WERI-Rb-1 (cell line): Measurements from ENCODE around the gene MRPS5.
"Not testable (repeated sequence)": the region's sequence is repeated elsewhere in the genome, so short reads cannot be mapped to it uniquely, and the experiment has no call there.

ENCODE experiments used
- DNase-seq: peaks from one replicate; pipeline ENCODE4 v3.0.0-alpha.2; 2020
- H3K27ac ChIP-seq: fragments of 250-450 bp; sonication (Bioruptor Pico); 2 replicates; pipeline ENCODE4 v1.5.1; 2020; ENCODE audit warnings: mild to moderate bottlenecking, moderate library complexity
- H3K27me3 ChIP-seq: fragments of 250-450 bp; sonication (Bioruptor Pico); 2 replicates; pipeline ENCODE4 v1.5.1; 2021; ENCODE audit warnings: mild to moderate bottlenecking, low read depth, moderate library complexity; ENCODE audit not compliant: insufficient read depth, severe bottlenecking
- H3K36me3 ChIP-seq: fragments of 250-450 bp; sonication (Bioruptor Pico); 2 replicates; pipeline ENCODE4 v1.5.1; 2020; ENCODE audit warnings: mild to moderate bottlenecking, moderate library complexity
- H3K4me3 ChIP-seq: 2 replicates; pipeline ENCODE4 v1.5.1; 2011; ENCODE audit warnings: low read depth, mild to moderate bottlenecking, control low read depth, low read length
- H3K9me3 ChIP-seq: fragments of 250-450 bp; sonication (Bioruptor Pico); 2 replicates; pipeline ENCODE4 v1.5.1; 2021; ENCODE audit warnings: mild to moderate bottlenecking, moderate library complexity; ENCODE audit not compliant: severe bottlenecking
- CTCF ChIP-seq: IDR thresholded peaks from 2 replicates; pipeline ENCODE4 v1.5.1; 2011; ENCODE audit warnings: low read depth, mild to moderate bottlenecking, control low read depth, inconsistent platforms, low read length

MRPS5 gene

GRCh38 chr2:95041060-95041823, 80.4 kb downstream of the MRPS5 start:
- Histone ChIP-seq H3K36me3 (no peaks in the 10 kb centered on the region), H3K4me3 (no peak overlapping the region), H3K9me3 (no peaks in the 10 kb centered on the region), H3K27me3 (no peaks in the 10 kb centered on the region), H3K27ac (no peak overlapping the region)
- TF ChIP-seq CTCF: no peak
- DNase-seq: no peak

- H3K4me3 ChIP-seq: no peak overlapping the region
Measured at GRCh38 chr2:95040426-95040825, 81.2 kb downstream of the MRPS5 start.

GRCh38 chr2:95039978-95040377, 81.6 kb downstream of the MRPS5 start:
- H3K4me3 ChIP-seq: no peak overlapping the region
- H3K27ac ChIP-seq: no peak overlapping the region
- no peaks in the 10 kb centered on the region for H3K36me3 ChIP-seq
- no peak for DNase-seq
- no peaks in the 10 kb centered on the region for H3K9me3 ChIP-seq
- no peaks in the 10 kb centered on the region for H3K27me3 ChIP-seq
- no peak for TF ChIP-seq CTCF

More at GRCh38 chr2:95040426-95040825, 81.2 kb downstream of the MRPS5 start:
- 0 out of 2 replicates have a peak, but pooled peaks have one; percentile 9 for TF ChIP-seq CTCF
- Histone ChIP-seq H3K27me3 (no peaks in the 10 kb centered on the region), H3K9me3 (no peaks in the 10 kb centered on the region), H3K36me3 (no peaks in the 10 kb centered on the region), H3K27ac (no peak overlapping the region)
- DNase-seq: no peak

- Histone ChIP-seq H3K4me3 (no peak overlapping the region), H3K27ac (no peak overlapping the region), H3K9me3 (no peaks in the 10 kb centered on the region), H3K36me3 (no peaks in the 10 kb centered on the region), H3K27me3 (no peaks in the 10 kb centered on the region)
- DNase-seq: no peak
- TF ChIP-seq CTCF: no peak
Measured at GRCh38 chr2:95039363-95039762, 82.2 kb downstream of the MRPS5 start.

DNA sequence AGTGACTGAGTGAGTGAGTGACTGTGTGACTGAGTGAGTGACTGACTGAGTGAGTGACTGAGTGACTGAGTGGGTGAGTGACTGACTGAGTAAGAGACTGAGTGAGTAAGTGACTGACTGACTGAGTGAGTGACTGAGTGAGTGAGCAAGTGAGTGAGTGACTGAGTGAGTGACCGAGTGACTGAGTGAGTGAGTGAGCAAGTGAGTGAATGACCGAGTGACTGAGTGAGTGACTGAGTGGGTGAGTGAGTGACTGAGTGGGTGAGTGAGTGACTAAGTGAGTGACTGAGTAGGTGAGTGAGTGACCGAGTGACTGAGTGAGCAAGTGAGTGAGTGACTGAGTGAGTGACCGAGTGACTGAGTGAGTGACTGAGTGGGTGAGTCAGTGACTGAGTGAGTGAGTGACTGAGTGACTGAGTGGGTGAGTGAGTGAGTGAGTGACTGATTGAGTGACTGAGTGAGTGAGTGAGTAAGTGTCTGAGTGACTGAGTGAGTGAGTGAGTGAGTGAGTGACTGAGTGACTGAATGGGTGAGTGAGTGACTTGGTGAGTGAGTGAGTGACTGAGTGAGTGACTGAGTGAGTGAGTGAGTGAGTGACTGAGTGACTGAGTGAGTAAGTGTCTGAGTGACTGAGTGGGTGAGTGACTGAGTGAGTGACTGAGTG, 82.8 kb downstream of the MRPS5 start:
- Histone ChIP-seq H3K27me3 (no peaks in the 10 kb centered on the region), H3K9me3 (no peaks in the 10 kb centered on the region), H3K36me3 (no peaks in the 10 kb centered on the region), H3K4me3 (no peak overlapping the region), H3K27ac (no peak overlapping the region)
- no peak for DNase-seq
- TF ChIP-seq CTCF: no peak

GRCh38 chr2:95037841-95038585, 83.6 kb downstream of the MRPS5 start:
- H3K9me3 ChIP-seq, H3K27me3 ChIP-seq, H3K36me3 ChIP-seq, H3K4me3 ChIP-seq, H3K27ac ChIP-seq, DNase-seq: not testable (repeated sequence)
